Occipital lobe (tissue), 2 donors: Measurements from ENCODE around the gene FMO2. TPM values are rescaled to one million over a fixed set of nuclear protein-coding genes. Genes with fewer than 3 reads are reported as not detected.

ENCODE experiments used
- DNase-seq: peaks from one replicate; lab custom pipeline; 2025; lab: John Stamatoyannopoulos, UW
- total RNA-seq: library from RNA; depleted of rRNA; stranded (reverse); fragments of >200 nt; gene quantifications from one replicate; pipeline ENCODE4 v1.2.3, GENCODE V29; 2014

The FMO2 gene
- total RNA-seq, 1 donor from 2014 or later, result 0.31 TPM

GRCh38 chr1:171174560-171175294, 10.4 kb upstream of the FMO2 start:
- no peak for DNase-seq

DNA sequence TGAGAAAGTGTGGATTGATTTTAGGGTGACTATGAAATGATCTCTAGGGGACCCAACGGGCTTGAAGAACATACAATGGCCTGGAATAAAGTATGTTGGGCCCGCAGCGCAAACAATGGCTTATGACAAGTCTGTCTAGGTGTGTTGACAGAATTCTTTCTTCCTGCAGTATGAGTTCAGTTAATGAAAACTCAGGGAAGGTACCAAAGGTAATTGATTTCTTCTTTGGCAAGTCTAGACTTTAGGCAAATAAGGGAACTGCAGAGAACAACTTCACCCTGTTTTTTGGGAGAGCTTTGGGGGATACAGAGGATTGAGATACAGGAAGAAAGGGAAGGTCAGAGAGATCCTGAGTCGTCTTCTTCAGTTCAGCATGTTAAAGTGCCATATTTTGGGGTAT, 7.8 kb upstream of the FMO2 start:
- DNase-seq, result no peak

- DNase-seq, result no peak
These were observed 5.5 kb upstream of the FMO2 start for GRCh38 chr1:171179318-171180227.

DNA sequence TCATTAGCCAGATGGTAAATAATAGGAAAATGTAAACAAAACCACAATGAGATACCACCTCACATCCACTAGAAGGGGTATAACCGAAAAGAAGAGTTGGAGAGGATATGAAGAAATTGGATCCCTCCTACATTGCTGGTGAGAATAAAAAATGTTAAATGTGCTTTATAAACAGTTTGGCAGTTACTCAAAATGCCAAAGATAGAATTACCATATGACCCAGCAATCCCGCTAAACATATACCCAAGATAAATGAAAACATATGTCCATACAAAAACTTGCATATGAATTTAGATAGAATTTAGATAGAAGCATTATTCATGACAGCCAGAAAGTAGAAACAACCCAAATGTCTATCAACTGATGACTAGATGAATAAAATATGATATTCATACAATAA, 4.4 kb upstream of the FMO2 start:
- no peak for DNase-seq

- no peak for DNase-seq
These were observed 3.5 kb downstream of the FMO2 start for GRCh38 chr1:171188388-171189266.

DNA sequence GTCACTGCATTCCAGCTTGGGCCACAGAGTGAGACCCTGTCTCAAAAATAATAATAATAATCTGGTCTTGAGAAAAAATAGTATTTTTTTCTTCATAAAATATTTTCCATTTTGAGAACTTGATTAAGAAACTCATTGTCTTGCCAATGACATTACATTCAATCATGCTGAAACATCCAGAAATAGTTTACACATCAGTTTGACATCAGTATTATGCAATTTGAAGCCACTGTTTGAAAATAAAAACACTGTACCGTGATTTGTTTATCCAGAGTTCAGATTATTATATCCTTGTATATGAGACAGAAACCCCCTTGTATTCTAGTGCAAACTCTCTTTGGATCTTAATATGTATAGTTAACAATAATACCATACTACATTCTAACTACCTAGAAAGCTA, 6.9 kb downstream of the FMO2 start:
- DNase-seq, result no peak

DNA sequence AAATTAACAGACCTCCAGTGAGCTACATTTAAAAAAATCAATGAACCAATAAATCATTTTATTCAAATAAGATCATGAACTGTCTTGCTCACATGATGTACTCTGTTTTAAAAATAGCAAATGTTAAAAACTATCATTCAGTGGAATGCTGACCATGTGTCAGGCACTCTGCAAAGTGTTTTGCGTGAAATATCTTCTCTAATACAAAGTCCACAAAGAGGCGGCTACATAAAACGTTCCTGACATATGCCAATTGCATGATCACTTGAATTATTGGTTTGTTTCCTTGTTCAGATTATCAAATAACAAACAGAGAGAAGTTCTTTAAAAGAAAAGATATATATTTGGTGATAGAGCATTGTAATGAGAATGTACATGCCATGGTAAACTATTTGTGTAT, 10.7 kb downstream of the FMO2 start:
- DNase-seq, result no peak

DNA sequence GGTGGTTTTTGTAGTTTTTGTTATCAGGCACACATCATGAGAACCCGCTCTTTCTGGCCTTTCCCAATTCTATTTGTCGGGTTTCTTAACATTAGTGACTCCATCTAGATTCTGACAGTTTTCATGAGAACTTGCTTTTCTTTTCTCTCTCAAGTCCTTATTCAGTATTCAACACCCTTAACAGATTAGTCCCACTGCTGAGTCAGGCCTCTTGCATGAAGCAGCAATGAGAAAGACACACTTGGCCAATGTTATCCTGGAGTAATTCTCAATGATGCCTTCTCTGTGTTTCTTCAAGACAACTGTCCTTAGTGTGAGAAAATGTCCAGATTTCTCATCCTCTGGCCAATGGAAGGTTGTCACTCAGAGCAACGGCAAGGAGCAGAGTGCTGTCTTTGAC, 11.3 kb downstream of the FMO2 start:
- no peak for DNase-seq

DNA sequence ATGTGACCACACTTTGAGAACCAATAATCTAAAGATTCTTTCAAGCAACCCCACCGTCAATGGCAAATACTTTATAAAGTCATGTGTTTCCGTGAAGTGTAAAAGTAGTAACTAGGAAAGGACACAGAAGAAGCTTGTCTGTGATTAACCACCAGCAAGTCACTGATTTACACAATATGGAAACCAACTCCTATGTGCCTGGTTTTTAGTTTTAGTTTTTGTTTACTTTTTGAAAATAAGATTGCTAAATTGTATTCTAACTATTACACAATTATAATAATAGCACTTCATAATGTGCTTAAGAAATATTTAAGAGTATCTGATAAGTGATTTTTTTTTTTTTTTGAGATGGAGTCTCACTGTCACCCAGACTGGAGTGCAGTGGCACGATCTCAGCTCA, 13.0 kb downstream of the FMO2 start:
- DNase-seq, result no peak

DNA sequence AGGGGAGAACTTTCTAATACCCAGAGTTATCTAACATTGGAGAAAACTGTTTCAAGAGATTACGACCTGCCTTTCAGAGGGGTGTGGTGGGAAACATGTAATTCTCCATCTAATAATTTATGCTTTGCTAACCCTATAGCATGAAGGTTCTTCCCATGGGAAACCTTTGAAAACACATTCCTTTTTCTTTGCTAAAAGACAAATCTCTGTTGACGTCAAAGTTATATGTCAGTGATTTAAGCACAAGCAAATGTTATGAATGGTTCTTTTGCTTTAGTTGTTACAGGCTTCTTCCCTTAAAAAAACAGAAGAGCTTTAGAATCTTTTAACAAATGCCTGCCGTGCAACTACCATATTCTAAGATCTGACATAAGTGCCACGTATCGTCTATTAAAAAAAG, 19.2 kb downstream of the FMO2 start:
- no peak for DNase-seq

DNA sequence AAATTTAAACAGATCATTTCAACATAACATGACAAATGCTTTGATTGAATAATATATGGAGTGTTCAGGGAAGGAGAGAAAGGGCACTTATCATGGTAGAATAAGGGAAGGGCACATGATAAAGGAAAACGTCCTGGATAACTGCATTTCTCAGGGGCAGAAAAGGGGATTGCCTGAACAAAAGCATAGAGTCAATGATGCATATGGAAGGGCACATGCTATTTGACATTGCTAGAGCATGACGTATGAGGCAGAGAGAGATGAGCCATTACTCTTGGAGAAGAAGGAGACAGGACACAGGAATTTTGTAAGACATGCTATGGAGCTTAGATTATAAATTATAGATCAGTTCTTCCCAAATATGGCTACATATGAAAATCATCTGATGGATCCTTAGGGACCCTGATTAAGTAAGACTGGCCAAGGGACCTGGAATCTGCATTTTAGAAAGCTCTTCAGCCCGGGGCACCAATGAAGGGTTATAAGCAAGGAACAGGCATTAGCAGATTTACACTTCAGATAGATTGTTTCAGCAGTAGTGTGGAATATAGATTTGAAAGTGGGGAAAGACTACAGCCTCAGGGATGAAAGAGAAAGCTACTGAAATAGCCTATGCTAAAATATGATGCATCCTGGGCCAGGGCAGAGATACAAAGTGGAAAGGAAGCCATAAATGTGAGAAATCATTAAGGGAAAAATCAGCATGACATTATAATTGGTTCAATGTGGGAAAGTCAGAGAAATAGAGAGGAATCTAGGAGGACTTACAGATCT, 21.3 kb downstream of the FMO2 start:
- no peak for DNase-seq

DNA sequence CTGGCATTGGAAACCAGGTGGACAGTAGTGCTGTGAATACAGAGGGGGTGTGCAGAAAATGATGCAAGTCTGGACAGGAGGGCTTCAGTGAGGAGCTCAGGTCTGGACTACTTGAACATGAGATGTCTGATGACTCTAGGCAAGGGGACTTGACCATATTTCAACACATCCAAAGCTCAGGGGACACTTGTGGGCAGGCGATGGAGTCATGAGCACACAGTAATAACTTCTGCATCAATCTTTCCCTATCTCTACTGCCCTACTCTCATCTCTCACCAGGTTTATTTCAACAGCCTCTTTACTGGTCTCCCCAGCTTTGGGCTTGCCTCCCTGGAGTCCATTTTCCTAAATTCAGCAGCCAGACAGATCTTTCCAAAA, 21.9 kb downstream of the FMO2 start:
- DNase-seq, result no peak

DNA sequence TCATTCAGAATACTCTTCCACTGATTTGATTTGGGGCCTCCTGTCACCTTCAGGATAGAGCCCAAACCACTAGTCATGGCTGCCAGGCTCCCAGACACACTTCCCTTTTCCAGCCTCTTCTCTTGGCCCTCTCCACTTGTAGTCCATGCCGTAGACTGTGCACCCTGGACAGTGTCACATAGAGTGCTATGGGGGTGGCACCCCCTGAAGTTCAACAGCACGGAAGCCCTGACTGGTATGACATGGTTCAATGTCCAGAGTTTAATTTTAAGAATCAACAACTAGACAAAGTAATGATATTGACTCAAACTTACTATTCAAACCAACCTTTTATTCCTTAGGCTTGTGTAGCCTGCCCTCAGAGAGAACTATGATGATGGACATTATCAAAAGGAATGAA, 22.3 kb downstream of the FMO2 start:
- no peak for DNase-seq

GRCh38 chr1:171210355-171210754, 25.3 kb downstream of the FMO2 start:
- DNase-seq, result no peak

DNA sequence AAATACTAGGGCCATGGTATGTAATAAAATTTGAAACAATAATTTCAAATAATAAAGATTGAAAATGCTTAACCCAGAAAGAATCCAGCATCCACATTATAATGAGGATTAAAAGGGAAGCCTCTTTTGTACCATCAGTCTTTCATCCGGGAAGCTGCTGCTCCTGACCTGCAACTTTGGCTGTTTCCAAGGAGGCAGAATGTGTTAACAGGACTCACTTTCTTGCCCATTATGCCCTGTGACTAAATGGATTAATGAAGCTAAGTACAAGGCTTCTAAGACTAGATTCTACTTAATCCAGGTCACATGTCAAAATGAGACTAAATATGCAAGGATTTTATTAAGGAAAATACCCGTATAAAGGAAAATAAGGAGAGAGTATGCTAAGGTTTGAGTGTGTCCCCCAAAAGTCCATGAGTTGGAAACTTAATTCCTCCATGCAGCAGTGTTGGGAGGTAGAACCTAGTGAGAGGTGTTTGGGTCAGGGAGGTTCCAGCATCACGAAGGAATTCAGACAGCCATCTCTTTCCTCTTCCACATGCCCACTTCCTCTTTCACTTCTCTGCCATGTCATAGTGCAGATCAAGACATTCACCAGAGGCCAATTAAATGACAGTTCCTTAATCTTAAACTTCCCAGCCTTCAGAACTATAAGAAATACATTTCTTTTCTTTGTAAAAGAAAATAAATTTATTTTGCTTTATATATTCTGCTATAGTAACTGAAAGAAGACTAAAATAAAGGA, 27.7 kb downstream of the FMO2 start:
- DNase-seq, result no peak

DNA sequence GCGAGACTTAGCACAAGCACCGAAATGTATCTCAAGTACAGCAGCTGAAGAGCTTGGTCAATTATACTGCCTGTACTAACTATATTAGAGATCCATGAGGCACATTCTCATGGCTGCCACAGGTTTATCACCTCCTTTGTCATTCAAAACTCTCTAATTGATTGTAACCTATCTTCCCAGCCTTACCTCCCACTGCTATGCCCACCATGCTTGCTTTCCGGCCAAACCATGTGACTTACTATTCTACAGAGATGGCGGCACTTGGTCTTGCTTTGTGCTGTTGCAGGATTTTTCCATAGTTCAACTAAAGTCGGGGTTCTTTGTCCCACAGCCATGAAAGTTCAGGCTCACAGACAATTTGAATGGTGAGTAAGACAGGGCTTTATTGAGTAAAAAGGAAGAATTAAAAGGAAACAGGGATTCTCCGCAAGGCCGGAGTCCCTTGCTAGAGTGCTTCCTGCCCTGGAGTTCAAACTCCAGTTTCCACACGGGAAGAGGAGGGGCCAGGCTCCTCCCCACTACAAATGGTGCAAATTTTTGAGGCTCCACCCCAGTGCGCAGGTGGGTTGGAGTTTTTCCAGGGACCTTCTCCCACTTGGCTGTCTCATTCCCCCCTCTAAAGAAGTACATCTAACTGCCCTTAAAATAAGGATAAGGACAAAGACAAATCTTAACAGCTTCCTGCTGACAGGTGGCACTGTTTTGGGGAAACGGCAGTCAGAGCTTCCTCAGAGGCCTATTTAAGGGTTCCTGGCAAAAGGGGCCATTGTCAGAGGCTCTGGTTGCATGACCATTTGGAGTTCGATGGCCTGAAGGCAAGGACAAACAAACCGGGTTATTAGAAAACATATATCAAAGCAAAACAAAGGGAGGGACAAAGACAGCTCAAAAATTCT, 28.7 kb downstream of the FMO2 start:
- DNase-seq, result no peak

- no peak for DNase-seq
These were observed 32.8 kb downstream of the FMO2 start for GRCh38 chr1:171217658-171218443.

- DNase-seq, result no peak
These were observed 33.6 kb downstream of the FMO2 start for GRCh38 chr1:171218661-171219060.
